Measurements from ENCODE around the gene NUP153. TPM values are rescaled to one million over a fixed set of nuclear protein-coding genes. Genes with fewer than 3 reads are reported as not detected.
"Not testable (repeated sequence)": the region's sequence is repeated elsewhere in the genome, so short reads cannot be mapped to it uniquely, and the experiment has no call there.

The NUP153 gene
- total RNA-seq, 1 experiment from 2014 or later, result 67.0 TPM

GRCh38 chr6:17754254-17754653 is 47.5 kb upstream of the NUP153 start:
- POLR2A ChIA-PET, result no interaction called here
- Mint-ChIP-seq H3K27me3 (ENCODE audit: low read depth) (no peaks in the 10 kb centered on the region), H3K36me3 (no peaks in the 10 kb centered on the region), H3K9me3 (no peaks in the 10 kb centered on the region), H3K4me1 (no peaks in the 10 kb centered on the region), H3K27ac (no peak overlapping the region), H3K4me3 (no peak overlapping the region)
- CTCF ChIA-PET, result no interaction called here
- ATAC-seq, result no peak
- TF ChIP-seq, protein P1, sequence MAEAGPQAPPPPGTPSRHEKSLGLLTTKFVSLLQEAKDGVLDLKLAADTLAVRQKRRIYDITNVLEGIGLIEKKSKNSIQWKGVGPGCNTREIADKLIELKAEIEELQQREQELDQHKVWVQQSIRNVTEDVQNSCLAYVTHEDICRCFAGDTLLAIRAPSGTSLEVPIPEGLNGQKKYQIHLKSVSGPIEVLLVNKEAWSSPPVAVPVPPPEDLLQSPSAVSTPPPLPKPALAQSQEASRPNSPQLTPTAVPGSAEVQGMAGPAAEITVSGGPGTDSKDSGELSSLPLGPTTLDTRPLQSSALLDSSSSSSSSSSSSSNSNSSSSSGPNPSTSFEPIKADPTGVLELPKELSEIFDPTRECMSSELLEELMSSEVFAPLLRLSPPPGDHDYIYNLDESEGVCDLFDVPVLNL (CRISPR knock-in tag; IDR thresholded peaks at IDR 0.05; ENCODE audit: borderline replicate concordance, low read depth), result no peak
- TF ChIP-seq, protein P2, sequence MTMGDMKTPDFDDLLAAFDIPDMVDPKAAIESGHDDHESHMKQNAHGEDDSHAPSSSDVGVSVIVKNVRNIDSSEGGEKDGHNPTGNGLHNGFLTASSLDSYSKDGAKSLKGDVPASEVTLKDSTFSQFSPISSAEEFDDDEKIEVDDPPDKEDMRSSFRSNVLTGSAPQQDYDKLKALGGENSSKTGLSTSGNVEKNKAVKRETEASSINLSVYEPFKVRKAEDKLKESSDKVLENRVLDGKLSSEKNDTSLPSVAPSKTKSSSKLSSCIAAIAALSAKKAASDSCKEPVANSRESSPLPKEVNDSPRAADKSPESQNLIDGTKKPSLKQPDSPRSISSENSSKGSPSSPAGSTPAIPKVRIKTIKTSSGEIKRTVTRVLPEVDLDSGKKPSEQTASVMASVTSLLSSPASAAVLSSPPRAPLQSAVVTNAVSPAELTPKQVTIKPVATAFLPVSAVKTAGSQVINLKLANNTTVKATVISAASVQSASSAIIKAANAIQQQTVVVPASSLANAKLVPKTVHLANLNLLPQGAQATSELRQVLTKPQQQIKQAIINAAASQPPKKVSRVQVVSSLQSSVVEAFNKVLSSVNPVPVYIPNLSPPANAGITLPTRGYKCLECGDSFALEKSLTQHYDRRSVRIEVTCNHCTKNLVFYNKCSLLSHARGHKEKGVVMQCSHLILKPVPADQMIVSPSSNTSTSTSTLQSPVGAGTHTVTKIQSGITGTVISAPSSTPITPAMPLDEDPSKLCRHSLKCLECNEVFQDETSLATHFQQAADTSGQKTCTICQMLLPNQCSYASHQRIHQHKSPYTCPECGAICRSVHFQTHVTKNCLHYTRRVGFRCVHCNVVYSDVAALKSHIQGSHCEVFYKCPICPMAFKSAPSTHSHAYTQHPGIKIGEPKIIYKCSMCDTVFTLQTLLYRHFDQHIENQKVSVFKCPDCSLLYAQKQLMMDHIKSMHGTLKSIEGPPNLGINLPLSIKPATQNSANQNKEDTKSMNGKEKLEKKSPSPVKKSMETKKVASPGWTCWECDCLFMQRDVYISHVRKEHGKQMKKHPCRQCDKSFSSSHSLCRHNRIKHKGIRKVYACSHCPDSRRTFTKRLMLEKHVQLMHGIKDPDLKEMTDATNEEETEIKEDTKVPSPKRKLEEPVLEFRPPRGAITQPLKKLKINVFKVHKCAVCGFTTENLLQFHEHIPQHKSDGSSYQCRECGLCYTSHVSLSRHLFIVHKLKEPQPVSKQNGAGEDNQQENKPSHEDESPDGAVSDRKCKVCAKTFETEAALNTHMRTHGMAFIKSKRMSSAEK (CRISPR knock-in tag; IDR thresholded peaks at IDR 0.05; ENCODE audit: borderline replicate concordance), result no peak
- TF ChIP-seq, protein P3, sequence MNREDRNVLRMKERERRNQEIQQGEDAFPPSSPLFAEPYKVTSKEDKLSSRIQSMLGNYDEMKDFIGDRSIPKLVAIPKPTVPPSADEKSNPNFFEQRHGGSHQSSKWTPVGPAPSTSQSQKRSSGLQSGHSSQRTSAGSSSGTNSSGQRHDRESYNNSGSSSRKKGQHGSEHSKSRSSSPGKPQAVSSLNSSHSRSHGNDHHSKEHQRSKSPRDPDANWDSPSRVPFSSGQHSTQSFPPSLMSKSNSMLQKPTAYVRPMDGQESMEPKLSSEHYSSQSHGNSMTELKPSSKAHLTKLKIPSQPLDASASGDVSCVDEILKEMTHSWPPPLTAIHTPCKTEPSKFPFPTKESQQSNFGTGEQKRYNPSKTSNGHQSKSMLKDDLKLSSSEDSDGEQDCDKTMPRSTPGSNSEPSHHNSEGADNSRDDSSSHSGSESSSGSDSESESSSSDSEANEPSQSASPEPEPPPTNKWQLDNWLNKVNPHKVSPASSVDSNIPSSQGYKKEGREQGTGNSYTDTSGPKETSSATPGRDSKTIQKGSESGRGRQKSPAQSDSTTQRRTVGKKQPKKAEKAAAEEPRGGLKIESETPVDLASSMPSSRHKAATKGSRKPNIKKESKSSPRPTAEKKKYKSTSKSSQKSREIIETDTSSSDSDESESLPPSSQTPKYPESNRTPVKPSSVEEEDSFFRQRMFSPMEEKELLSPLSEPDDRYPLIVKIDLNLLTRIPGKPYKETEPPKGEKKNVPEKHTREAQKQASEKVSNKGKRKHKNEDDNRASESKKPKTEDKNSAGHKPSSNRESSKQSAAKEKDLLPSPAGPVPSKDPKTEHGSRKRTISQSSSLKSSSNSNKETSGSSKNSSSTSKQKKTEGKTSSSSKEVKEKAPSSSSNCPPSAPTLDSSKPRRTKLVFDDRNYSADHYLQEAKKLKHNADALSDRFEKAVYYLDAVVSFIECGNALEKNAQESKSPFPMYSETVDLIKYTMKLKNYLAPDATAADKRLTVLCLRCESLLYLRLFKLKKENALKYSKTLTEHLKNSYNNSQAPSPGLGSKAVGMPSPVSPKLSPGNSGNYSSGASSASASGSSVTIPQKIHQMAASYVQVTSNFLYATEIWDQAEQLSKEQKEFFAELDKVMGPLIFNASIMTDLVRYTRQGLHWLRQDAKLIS (CRISPR knock-in tag; IDR thresholded peaks at IDR 0.05; ENCODE audit: borderline replicate concordance), result no peak
- no peak for TF ChIP-seq MYBL2 (CRISPR knock-in tag; IDR thresholded peaks at IDR 0.05)
- TF ChIP-seq, protein P4, sequence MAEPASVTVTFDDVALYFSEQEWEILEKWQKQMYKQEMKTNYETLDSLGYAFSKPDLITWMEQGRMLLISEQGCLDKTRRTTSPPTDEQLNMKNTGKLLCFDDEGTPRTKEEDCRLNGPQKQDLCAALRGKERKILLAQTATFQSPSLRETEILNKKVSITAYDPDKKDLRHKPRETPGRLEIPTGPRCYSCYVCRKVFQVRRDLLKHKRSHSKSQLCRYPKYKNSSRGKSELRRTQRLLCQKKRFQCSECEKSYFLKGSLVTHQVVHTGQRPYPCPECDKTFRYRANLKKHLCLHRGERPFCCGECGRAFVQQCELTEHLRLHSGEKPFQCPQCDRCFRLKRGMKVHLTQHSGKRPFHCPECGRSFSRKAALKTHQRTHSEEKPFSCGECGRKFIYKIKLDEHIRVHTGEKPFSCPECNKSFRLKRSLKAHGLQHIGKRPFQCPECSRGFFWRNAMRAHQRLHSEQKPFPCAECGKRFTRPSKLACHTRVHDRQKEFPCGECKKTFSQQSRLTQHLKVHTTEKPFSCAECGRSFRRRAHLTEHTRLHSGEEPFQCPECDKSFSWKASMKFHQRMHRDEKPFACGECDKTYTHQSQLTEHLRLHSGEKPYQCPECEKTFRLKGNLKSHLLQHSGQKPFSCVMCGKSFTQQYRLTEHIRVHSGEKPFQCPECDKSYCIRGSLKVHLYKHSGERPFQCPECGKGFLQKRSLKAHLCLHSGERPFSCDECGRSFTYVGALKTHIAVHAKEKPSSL (CRISPR knock-in tag; conservative IDR thresholded peaks at IDR 0.05), result no peak
- no peak for DNase-seq (ENCODE audit: low spot score)

- ChIA-PET POLR2A (interaction anchor here (0.6 kb wide), 1 partner anchor 67 kb away, joined by 4 read pairs; no protein-coding TSS in a partner anchor), CTCF (interaction anchor here (0.6 kb wide), 1 partner anchor 145 kb away, joined by 3 read pairs; the partner anchor contains the start of gene FAM8A1)
- H3K27ac Mint-ChIP-seq, result not testable (repeated sequence)
These were observed 38.6 kb upstream of the NUP153 start for GRCh38 chr6:17745324-17745723.

GRCh38 chr6:17744757-17745308 is 38.1 kb upstream of the NUP153 start:
- not testable (repeated sequence) for H3K4me3 Mint-ChIP-seq; H3K27me3 Mint-ChIP-seq (ENCODE audit: low read depth); H3K4me1 Mint-ChIP-seq; H3K9me3 Mint-ChIP-seq; H3K36me3 Mint-ChIP-seq; ATAC-seq; H3K27ac Mint-ChIP-seq; DNase-seq (ENCODE audit: low spot score)
- CTCF ChIA-PET, result interaction anchor here (0.6 kb wide), 1 partner anchor 145 kb away, joined by 3 read pairs; the partner anchor contains the start of gene FAM8A1
- POLR2A ChIA-PET, result interaction anchor here (0.6 kb wide), 1 partner anchor 68 kb away, joined by 4 read pairs; no protein-coding TSS in a partner anchor

More at GRCh38 chr6:17745324-17745723, 38.6 kb upstream of the NUP153 start:
- H3K27me3 Mint-ChIP-seq (ENCODE audit: low read depth); ATAC-seq; H3K4me1 Mint-ChIP-seq; H3K9me3 Mint-ChIP-seq; DNase-seq (ENCODE audit: low spot score); H3K36me3 Mint-ChIP-seq; H3K4me3 Mint-ChIP-seq: not testable (repeated sequence)

Data from WTC11 (cell line).